Cortex of kidney (tissue), 1 donor: Measurements from ENCODE around the gene PHACTR1.

Experiments
- DNase-seq: peaks from one replicate; lab custom pipeline; 2025; lab: John Stamatoyannopoulos, UW

The PHACTR1 gene

DNA sequence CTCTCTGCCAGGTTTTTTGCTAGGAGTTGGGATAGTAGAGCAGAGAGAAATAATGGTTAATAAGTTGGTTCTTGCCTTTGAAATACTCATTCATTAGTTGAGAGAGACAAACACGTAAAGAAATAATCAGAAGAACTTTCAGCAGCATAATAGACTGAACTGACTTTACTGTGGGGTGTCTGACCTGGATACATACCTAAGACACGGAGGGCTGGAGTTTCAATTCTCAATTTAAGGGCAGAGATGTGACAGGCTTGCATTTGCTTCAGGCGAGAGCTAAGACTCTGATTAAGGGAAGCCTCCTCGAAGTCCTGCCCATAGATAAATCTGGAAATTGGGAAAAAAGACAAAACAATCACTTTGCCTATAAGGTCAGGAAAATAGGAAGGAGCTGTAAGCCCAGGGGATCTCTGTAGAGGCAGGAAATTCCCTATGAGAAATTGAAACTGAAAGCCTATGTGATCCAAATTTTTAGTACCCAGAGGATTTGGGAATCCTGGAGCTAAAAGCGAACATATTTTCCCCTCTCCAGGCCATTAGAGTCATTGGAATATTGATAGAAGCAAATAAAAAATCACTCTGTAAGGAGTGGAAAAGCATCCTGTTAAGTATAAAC lies 276.8 kb downstream of the PHACTR1 start:
- DNase-seq, result no peak

DNA sequence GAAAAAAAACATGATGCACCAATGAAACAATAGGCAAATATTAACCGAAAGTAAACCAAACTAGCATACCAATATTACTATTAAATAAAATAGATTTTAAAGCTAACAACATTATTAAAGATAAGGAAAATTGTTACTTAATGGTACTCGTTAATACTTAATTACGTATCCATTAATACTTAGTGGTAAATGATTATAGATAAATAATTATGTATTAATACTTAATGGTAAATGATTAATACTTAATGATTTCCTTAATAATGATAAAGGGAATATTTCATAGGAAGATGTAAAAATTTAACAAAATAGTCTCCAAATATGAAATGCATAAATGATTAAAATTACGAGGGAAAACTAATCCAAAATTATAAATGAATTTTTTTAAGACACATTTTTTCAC lies 278.9 kb downstream of the PHACTR1 start:
- DNase-seq, result no peak

DNA sequence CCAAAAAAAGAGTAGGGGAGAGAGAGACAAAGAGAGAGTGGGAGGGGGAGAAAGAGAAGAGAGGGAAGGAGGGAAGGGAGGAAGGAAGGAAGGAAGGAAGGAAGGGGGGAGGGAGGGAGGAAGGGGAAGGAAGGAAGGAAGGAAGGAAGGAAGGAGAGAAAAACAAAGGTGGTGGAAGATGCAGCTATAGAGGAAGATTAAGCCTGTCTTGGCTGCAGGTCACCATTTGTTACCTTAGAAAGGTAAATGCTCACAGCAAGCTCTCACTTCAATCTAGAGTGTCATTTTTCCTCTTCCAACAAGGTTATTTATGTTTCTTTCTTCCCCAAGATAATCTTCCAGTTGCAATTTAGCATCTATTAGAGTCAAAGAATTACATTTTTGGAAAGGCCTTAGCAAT lies 284.0 kb downstream of the PHACTR1 start:
- DNase-seq, result no peak

DNA sequence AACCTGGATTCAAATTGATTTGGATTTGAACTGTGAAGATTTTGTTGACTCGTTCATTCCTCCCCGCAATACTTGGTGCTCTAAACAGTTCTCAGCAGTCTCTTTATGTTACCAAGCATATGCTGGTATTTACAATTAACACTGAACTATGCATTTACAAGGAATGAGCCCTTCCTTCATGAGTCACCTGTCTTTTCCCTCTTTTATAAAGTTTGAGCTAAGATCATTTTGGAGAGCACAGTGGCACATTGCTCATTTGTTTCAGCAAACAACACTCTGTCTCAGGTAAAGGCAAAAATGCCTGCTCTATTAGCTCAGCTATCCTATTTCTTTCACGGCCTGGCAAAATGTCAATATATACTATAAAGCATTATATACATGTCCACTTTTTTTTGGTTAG lies 285.4 kb downstream of the PHACTR1 start:
- DNase-seq, result no peak

DNA sequence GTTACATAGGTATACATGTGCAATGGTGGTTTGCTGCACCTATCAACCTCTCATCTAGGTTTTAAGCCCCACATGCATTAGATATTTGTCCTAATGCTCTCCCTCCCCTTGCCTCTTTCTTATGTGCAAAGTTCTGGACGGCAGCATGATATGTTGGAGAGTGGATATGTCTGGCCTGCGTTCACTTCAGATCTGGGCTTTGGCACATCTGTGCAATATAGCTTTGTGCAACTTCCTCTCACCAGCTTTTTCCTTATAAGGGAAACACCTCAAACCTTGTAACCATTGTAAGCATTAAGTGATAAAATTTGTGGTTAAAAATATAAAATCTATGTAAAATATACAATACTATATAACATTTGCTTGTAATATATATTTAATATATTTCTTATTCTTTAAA lies 288.0 kb downstream of the PHACTR1 start:
- DNase-seq, result no peak

DNA sequence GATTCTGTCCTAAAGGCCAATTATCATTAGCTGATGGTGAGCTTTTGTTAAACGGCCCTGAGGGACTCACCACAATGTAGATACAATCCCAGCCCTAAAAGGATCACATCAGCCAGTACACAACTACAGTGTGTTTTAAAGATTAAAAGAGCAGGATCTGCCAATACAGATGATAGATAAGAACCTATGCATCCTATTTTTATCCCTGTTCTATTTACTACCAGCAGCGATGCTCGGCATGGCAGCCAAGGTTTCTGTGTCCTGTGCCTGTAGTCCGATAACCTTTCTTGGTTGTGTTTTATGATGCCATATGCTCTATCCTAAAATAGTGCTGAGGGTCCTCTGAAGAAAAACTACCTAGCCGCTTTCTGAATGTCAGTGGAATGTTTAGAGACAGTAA lies 289.4 kb downstream of the PHACTR1 start:
- DNase-seq, result no peak

DNA sequence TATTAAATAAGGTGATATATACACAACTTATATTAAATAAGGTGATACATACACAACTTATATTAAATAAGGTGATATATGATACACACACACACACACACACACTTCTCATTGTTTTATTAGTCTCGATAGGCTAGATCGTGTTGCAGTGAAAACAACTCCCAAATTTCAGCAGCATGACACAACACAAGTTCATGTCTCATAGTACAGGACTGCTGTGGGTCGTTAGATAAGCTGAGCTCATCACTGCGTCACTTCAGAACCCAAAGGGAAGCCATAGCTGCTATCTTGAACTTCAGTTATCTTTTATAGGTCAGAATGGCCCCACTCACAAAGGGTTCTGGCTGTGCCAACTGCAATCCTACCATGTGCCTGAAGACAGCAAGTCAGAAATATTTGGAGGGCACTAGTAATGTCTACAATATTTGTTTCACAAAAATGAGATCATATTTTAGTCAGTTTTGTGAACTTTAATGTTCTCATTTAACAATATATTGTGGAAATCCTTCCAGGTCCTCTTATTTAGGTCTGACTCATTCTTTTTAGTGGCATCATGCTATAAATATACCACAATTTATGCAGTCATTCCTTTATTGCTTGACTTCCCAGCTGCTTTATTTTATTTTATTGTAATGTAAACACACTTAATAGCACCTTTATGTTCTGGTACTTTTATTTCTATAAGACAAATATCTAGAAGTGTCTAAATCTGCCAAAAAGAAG lies 290.2 kb downstream of the PHACTR1 start:
- DNase-seq, result no peak

DNA sequence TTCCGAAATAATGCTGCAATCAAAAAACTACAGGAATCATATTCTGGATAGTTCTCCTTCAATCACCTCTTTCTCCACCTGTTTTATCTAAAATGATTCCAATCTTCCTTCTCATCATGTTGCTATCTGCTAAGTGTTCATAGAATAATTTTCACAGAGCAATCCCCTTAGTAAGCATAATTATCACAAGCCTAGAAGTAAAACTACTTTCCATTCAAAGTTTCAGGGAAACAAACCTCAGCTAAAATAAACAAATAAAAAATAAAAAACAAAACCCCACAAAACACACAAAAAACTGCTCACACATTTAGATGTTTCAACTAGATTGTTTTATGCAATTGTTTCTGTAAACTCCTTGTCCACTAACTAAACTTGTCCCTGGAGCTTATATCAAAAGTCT lies 291.2 kb downstream of the PHACTR1 start:
- DNase-seq, result no peak

DNA sequence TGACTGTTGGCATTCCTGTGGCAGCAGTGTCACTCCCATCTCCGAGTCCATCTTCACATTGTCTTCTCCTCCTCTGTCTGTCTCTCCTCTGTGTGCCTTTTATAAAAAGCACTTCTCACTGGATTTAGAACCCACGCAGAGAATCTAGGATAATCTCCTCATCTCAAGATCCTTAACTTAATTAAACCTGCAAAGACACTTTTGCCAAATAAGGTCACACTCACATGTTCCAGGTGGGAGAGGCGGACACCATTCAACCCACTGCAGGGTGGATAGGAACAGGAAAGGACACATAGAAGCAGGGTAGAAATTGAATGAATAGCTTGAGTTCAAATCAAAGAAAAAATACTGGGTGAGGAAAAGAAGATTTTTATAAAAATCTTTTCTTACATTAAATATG lies 292.5 kb downstream of the PHACTR1 start:
- DNase-seq, result no peak

DNA sequence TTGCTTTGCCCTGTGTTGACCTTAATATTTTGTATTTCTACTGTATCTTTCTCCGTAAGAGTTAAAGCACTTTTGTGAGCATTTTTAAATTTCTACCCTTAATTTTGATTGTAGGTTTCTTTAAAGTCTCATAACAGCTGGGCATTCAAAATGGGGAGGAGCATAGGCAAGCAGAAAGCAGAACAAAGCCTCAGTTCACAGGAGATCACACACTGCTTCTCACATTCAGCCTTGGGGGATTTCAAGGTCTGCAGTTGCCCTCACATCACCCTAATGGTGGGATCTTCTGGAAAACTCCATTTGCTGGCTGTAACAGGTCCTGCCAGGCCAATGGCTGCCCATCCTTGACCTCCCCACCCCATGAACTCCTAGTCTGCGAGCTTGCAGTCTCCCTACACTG lies 292.9 kb downstream of the PHACTR1 start:
- DNase-seq, result no peak

DNA sequence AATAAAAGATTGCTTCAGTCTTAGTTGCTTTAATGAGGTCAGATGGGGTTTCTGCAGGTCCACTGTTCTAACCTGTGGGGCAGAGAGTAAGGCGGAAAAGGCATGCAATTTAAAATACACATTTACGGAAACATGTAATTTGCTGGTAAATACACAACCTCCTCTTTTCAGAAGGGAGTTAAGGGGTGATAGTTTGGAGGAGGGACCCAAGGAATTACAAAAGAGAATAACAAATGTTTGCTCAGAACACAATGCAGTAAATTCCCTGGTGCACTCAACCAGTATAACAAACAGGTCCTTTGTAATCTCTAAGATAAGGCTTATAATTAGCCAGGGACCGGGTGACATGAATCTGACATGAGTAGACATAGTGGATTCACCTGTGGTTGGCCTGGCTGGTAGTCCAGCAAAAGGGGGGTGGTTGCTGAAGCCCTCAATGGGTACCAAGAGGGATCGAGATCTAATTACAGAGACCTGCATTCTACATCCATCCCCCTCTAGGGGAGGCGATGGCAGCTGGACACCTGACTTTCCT lies 295.1 kb downstream of the PHACTR1 start:
- no peak for DNase-seq

DNA sequence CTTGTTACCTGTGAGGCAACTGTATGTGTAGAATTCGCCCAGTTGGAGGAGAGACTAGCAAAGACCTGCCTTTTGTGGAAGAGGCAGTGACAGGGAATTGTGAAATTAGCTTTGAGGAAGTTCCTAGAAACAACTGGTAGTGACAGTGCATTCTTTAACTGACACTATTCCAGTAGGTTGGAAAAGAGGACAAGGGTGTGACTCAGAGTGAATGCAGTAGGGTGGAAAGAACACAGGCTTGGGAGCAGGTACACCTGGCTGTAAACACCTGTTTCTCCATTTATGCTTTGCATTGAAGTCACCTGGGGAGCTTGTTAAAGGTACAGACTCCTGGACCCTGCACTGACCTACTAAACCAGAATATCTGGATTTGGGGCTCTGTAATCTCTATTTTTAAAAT lies 295.7 kb downstream of the PHACTR1 start:
- no peak for DNase-seq

DNA sequence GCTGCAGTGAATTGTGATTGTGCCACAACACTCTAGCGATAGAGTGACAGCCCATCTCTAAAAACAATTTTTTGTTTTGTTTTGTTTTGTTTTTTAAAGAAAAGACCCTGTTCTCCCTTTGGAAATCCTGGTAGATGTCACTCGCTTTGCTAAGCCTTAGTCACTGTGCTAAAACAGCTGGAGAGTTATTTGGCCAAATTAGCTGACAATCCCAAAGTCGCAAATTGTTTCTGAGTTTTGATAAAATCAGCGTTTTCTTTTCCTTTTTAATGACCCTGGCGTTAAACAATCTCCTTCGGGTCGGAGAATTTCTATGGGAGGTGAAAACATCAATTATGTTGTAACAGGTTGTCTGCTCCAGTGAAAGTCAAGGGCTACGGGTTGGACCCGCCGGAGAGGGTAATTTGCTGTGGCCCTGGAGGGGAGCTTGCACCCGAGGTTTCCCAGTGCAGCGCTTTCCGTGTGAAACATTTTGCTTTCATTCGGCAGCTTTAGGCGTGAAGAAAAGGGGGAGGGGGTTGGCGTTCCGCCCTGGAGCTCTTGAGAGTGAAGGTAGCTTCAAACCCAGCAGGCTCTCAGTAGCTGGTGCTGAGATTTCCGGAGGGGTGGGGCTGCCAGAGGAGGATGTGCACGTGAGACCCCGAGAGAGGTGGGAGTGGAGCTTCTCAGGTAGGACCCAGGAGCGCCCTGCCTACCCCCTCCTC lies 296.6 kb downstream of the PHACTR1 start:
- DNase-seq, result no peak

DNA sequence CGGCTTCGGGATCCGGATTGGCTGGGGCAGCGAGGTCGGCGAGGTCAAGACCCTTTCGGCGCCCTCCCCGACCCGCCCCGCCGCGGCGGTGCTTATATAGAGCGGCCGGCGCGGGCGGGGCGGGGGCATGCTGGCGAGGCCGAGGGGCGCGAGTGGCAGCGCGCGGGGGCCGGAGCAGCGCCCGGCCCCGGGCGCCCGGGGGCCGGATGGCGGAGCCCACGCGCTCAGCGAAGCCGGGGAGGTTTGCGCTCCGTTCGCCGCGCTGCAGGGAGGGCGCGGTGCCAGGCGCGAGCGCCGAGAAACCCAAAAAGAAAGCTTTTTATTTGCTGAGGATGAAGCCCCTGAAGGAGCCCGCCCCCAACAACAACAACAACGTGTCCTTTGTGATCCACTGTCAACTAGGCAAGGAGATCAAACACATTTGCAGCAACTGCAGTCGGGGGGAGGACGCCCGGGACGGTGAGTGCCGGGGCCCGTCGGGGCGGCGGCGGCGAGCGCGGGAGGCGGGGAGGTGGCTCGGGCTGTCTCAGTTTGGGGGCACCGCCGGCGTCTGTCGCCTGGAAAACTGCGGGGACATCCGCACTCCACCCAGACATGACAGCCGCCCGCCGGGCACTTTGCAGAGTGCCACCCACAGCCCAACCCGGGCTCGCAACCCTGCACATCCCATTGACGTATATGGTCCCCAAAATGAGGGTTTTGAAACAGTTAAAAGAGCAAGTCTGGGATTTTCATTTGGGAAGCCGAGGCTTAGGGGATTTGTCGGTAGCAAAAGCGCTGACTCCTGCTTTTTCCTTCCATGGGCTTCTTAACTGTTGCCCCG lies 297.3 kb downstream of the PHACTR1 start:
- DNase-seq, result no peak

DNA sequence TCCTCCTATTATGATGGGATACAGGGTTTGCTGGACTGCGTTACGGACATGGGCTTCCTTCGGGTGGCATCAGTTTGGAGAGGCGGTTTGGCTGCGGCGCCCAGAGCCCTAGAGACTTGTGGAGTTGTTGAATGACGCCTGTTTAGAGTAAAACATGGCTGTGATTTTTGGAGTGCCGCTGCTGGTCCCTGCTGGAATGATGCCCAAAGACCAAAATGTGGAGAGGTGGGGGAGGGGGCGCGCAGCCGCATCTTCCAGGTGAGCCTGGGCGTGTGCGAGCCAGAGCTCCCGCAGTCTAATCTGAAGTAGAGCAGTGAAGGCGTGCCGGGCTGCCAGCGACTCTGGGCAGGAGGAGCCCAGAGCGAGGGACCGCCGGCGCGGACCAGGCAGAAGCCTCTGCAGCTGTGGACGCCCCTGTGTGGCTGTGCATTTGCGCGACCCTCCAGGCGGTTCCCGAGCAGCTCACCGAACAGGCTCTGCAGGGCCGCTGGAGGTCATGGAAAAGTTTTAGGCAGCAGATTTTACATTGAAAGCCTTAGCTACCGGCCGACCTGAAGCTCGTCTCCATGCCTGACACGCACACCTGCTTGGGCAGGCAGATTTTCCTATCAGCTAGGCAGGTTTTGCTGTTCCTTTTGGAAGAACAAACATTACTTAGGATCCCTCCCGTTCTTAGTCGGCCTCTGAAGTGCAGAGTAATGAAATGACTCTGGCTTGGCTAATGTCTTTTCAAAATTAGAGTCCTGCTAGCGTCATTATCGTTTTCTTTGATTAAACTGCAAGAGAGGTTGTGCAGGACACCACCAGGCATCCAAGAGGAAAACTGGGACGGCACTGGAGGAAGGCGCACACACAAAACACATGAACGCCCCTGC lies 298.2 kb downstream of the PHACTR1 start:
- no peak for DNase-seq

DNA sequence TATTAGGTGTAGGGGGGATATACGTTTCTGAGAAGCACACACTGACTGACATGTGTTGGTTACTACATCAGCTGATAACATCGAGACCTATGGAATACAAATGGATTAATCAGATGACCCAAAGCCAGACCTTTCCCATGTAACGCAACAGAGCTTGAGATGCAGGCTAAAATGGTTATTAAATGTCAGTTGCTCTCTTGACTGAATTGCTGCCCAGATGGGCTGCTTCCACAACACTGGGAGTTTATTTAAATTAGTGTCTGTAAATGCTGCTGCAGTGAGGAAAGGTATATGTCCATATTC lies 298.8 kb downstream of the PHACTR1 start:
- no peak for DNase-seq

DNA sequence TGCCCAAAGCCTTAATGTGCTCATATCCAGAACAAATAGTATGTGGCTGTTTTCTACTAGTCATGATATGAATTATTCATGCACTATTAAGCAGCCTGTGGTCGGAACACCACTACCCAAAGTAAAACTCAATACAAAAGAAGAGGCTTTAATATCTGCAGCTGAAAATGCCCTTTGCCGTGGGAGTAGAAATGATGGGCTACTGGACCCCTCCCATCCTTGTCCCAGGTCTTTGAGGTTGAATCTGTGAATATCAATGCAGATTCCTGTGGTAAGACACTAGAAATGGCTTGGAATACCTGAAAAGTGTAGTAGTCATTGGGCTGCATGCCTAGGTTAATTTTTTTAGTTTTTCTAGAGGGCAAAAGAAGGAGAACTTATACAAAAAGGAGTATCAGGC lies 308.0 kb downstream of the PHACTR1 start:
- DNase-seq, result no peak

DNA sequence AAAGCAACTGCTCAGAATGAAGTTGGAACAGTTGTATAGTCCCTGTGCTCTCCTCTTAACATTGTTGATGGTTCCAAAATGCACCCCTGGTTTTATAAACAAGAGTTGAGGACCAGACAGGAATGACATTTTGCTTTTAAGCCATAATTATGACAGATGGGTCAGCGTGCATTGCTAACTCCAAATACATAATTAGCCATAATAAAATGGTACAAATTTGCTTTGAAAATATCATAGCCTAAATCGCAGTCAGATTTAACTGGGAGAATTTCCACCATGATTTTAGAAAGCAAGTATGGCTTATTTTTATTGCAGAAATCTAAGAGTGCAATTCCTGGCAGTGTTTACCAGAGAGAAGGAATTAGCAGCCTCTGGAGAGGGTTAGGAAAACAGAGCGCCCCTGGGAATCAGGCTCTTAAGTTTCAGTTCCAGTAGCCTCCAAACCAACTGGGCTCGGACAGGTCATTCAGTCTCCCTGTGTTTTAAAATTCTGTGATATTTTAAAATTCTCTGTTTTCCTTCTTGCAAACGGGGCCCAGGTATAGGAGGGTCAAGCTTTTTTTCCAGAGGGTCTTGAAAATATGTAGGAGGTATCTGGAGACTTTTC lies 309.4 kb downstream of the PHACTR1 start:
- no peak for DNase-seq

DNA sequence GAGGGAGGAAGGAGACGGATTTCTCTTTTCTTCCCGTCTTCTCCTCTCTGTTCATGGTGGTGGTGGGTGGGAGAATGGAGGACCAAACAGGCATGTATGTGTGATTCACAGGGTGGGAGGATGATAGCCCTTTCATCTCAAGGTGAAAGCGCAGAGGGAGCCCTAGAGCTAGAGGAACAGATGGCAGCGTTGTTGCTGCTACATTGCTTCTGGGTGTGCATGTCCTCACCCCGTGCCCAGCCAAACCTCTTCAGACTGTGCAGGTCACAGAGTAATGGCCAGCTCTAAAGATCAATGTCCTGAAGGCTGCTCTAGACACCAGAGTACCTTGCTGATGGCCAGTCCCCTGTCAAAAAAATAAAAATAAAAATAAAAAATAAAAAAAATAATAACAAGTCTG lies 310.0 kb downstream of the PHACTR1 start:
- DNase-seq, result no peak

DNA sequence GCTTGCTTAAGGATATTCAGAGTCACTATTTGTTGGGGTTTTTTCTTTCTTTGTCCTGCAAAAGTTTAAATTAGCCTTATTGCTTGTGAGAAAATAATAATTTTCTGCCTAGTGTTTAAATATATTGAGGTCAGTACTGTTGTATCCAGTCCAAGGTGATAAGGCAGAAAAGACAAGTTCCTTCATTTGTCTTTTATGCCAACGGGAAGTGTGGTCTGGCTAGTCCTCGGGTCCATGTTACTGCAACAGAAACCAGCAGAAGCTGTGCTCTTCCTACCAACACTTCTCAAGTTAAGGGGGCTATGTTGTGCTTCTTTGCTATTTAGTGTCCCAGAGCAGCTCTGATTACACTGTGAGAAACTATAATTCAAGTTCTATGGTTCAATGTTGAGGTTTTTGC lies 310.6 kb downstream of the PHACTR1 start:
- no peak for DNase-seq

DNA sequence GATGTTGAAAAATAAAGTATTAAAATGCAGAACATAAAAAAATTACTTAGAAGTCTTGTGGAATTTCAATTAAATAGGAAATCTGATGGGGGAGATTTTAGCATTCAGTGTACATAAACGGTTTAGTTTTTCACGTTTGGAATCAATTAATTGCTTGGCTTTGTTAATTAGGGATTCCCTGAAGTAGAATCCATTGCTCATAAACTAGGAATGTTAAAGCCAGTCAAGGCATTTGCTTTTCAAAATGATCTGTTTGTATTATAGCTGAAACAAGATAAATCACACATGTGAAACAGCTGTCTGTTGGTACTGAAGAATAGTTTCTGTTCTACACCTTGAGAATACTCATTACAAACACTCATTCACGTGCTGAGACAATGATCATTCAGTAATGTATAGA lies 313.8 kb downstream of the PHACTR1 start:
- no peak for DNase-seq
